NCI-H774 (cell line): ENCODE measurements around the gene ARR3.
"Not testable (repeated sequence)": the region's sequence is repeated elsewhere in the genome, so short reads cannot be mapped to it uniquely, and the experiment has no call there.

ENCODE experiments used
- DNase-seq: peaks from one replicate; lab custom pipeline; 2025; lab: John Stamatoyannopoulos, UW

Gene ARR3

DNA sequence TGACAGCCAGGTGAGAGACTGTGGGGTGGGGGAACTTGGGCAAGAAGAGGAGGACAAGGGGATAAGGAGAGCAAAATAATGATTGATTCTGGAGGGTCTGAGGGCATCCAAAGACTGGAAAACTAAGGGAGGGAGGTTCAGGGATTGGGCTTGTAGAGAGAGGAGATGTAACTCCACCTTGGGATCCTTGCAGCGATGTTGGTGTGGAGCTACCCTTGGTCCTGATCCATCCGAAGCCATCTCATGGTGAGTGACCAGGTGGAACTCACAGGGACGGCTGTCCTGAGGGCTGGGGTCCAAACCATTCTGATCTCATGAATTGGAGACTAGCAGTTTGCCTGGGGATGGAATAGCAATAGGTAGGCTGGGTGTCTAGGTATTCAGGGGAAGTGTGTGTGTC is 12.4 kb downstream of the ARR3 start:
- DNase-seq = no peak

DNA sequence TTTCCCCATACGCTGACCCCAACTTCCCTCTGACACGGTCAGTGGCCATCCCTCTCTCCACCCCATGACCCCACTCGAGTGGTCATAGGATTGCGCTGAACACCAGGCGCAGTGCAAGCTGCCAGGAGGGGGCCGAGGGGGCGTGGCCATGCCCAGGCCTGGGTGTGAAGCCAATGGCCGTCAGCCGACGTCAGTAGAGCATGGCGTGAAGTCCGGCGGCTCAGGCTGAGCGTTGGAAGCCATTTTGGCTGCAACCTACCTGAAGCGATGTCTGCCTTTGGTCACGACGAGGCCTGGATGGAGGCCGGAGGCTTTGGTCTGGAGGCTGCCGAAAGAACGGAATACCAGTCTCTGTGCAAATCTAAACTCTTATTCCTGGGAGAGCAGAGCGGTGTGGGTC is 13.8 kb downstream of the ARR3 start, which contains the start of gene RAB41:
RAB41 (plus strand) TSS at position 222 of the 400 bp plus-strand sequence; CDS start at position 268, 46 bp downstream.
- no peak for DNase-seq

DNA sequence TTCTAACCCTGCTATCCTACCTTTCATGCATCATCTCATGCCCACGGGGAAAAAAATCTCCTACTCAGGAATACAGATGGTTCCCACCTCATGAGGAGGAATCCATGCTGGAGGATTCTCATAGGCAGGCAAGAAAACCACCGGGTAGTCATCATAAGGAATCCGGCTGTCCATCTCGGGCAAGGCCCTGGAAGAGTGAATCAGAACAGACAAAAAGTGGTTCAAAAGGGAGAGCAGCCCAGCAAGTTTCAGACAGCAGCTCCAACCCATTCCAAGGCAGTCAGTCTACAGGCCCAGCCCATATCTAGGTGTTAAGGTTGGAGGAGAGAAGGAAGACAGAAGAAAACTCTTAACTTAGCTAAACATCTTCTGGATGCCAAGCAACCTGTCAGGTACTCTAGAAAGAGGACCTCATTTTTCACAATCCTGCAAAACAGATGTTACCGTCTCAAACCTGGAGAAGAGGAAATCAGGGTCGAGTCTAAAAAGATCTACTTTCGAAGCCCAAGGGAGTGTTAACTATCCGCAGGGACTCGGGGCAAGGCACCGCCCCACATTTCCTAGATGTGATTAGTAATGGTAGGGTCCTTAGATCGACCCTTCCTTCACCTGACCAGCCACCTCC is 21.1 kb downstream of the ARR3 start:
- no peak for DNase-seq

DNA sequence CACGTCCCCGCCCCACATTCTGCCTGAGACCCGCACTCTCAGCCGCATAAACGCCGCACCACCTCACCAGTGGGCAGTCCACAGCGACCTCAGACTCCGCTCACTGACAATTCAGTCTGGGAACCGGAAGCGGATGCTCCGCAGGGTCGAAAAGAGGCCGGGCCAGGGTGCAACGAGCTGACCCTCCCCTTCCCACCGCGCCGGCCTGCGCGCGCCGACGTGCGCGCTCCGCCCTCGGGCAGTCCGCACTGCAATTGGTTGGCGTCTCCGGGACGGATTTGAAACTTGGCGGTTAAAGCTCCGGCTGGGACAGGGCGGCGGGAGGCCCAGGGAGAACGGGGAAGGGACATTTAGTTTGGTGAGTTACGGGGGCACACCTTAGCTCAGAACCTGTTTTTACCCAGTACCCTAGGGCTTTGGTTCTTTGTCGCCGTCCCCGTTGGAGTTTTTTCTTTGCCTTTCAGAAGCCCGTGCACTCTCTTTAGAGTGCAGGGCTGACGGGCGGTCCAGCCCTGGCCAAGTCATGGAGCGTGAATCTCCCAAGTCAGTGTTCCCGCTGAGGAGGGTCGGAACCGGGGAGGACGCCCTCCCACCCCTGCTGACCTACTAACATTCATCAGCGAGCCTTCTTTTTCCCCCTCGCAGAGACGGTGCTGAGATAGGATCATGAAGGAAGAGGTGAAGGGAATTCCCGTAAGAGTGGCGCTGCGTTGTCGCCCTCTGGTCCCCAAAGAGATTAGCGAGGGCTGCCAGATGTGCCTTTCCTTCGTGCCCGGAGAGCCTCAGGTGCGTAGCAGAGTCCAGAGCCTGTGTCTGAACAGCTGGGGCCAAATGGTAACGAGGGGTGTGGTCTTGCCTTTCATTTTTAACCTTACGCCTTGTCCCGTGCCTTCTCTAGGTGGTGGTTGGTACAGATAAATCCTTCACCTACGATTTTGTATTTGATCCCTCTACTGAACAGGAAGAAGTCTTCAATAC is 21.9 kb downstream of the ARR3 start, which contains the start of the genes KIF4A and PDZD11:
KIF4A (plus strand) TSS at position 312 of the 978 bp plus-strand sequence; CDS start at position 667, 355 bp downstream.
PDZD11 (minus strand) TSS at position 135 of the 978 bp plus-strand sequence. CDS start 586 bp downstream, outside the sequence.
- DNase-seq = peak; percentile 70

DNA sequence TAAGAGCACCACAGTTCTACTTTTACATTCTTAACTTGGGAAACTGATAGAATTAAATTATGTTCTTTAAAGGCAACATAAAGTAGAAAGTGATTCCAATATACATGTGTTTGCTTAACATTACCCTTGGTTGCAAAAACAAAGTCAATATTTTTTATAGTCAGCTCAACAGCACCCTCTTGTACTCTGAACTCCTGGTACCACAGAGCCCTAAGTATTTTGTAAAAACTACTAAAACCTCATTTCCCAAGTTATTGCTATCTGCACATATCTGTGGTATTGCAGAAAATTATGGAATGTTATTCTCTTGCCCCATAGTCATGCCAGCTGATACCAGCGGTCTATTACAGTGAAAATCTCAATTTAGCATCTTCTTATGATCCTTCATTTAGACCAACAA is 24.7 kb downstream of the ARR3 start:
- no peak for DNase-seq

DNA sequence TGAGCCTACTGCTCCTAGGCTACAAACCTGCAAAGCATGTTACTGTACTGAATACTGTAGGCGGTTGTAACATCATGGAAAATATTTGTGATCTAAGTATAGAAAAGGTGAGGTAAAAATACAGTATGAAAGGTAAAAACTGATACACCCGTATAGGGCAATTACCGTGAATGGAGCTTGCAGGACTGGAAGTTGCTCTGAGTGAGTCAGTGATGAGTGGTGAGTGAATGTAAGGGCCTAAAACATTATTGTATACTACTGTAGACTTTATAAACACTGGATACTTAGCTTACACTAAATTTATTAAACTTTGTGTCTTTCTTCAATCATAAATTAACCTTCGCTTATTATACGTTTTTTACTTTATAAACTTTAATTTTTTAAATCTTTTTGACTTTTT is 25.5 kb downstream of the ARR3 start:
- no peak for DNase-seq

DNA sequence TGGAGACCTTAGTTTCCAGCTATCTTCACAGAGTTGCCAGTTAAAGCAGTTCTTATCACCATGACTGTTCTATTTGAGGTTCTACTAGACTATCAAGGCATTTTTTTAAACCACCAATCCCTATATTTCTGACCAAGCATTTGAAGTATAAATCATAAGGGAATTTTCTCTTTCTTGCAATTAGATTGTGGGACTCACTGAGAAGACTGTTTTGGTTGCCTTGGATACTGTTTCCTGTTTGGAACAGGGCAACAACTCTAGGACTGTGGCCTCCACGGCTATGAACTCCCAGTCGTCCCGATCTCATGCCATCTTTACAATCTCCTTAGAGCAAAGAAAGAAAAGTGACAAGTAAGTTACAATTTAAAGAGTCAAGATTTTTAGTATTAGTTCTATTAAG is 33.6 kb downstream of the ARR3 start:
- no peak for DNase-seq

DNA sequence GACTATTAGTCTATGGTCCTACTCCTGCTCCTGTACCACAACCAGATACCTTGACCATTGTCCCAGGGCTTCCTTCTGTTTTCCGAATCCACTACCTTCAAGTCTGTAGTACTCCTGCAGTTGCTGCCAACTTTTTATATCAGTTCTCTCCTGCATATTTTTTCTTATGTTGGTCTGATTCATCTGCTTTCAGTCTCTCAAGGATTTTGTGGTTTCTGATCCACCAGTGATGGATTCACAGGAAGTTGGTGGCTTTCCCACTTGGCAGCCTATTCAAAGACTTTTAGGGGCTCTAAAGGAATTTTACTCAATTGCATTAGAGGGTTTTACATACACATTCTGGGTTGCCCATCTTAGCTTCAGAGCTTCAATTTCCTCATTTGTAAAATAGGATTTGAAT is 45.4 kb downstream of the ARR3 start:
- DNase-seq = no peak

DNA sequence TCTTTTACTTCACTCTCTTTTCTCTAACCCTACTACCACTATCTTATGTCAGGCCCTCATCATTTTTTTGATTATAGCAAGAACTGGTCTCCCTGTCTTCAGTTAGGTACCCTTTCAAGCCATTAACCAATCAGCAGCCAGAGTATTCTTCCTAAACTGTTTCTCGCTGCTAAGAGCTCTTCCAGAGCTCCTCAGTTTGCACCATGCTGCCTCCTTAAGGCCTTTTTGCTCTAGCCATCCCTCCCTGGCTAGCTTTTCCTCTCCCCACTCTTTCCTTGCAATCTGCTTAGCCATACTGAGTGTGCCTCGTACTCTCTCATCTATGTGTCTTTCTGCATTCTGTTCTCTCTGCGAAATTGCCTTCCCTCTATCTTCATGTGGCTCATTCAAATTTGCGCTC is 54.6 kb downstream of the ARR3 start:
- DNase-seq = no peak

DNA sequence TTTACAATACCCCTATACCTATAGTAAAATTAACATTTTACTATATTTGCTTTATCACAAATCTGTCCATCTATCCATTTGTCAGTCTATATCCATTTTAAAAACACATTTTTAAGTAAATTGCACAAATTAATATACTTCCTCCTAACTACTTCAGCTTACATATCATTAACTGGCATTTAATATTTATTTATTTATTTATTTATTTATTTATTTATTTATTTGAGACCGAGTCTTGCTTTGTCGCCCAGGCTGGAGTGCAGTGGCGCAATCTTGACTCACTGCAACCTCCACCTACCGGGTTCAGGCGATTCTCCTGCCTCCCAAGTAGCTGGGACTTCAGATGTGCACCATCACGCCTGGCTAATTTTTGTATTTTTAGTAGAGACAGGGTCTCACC is 55.5 kb downstream of the ARR3 start:
- not testable (repeated sequence) for DNase-seq

DNA sequence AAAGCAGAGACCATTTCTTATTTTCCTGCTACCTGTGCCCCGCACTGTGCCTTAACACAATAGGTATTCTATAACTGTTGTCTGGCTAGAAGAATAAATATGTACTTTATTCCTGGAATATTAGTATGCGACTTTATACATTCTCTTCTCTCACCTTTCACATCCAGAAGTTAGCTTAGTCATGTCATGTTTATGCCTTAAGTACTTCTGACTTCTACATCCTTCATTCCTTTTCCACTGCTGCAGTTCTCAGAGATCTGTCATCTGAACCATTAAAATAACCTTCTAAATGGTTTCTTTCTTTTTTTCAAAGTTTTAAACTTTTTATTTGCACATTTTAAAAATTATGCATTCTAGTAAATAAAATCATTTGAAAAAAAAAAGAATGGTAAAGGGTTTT is 56.2 kb downstream of the ARR3 start:
- no peak for DNase-seq

DNA sequence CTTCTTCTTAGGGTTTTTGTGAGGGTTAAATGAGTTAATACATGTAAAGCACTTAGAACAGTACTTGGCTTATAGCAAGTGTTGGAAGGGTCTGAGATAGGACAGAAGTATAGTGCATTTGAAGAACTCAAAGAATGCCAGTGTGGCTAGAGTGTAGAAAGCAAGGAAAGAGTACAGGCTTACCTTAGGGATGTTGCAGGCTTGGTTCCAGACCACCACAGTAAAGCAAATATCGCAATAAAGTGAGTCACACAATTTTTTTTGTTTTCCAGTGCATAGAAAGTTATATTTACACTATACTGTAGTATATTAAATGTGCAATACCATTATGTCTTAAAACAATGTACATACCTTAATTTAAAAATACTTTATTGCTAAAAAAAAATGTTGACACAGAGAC is 63.0 kb downstream of the ARR3 start:
- no peak for DNase-seq
